ENCODE data around the gene SH3BP1.
A peak's percentile ranks its signal among the peaks of the same experiment; 100 is the strongest.
"Not testable (repeated sequence)": the region's sequence is repeated elsewhere in the genome, so short reads cannot be mapped to it uniquely, and the experiment has no call there.

The SH3BP1 gene

GRCh38 chr22:37601540-37602442 is 37.7 kb upstream of the SH3BP1 start:
- Histone ChIP-seq H3K4me3 (no peak overlapping the region), H3K27ac (no peak overlapping the region)
- DNase-seq (ENCODE audit: low spot score) = no peak
- TF ChIP-seq CTCF (IDR thresholded peaks at IDR 0.05) = no peak

GRCh38 chr22:37602546-37603277 is 36.8 kb upstream of the SH3BP1 start:
- H3K4me3 ChIP-seq; DNase-seq (ENCODE audit: low spot score); H3K27ac ChIP-seq: not testable (repeated sequence)

- no peak for TF ChIP-seq CTCF (IDR thresholded peaks at IDR 0.05)
- H3K4me3 ChIP-seq = no peak overlapping the region
- H3K27ac ChIP-seq = no peak overlapping the region
- no peak for DNase-seq (ENCODE audit: low spot score)
These were observed 35.4 kb upstream of the SH3BP1 start for GRCh38 chr22:37604074-37604473.

GRCh38 chr22:37604875-37605274 is 34.6 kb upstream of the SH3BP1 start:
- no peak for TF ChIP-seq CTCF (IDR thresholded peaks at IDR 0.05)
- H3K27ac ChIP-seq = no peak overlapping the region
- no peak overlapping the region for H3K4me3 ChIP-seq
- DNase-seq (ENCODE audit: low spot score) = no peak

- peak; percentile 87 for DNase-seq (ENCODE audit: low spot score)
- Histone ChIP-seq H3K4me3 (peak overlapping the region; percentile 98), H3K27ac (peak overlapping the region; percentile 89 to 99)
- TF ChIP-seq CTCF (IDR thresholded peaks at IDR 0.05) = peak; percentile 92
These were observed 32.2 kb upstream of the SH3BP1 start for GRCh38 chr22:37607010-37607934.

- peak overlapping the region; percentile 89 to 99 for H3K27ac ChIP-seq
- H3K4me3 ChIP-seq = peak overlapping the region; percentile 98
- no peak for TF ChIP-seq CTCF (IDR thresholded peaks at IDR 0.05)
- DNase-seq (ENCODE audit: low spot score) = peak; percentile 75
These were observed 31.5 kb upstream of the SH3BP1 start for GRCh38 chr22:37607935-37608476.

Measured in coronary artery (tissue), 2 donors.